ENCODE results near the gene KLK1. TPM values are rescaled to one million over a fixed set of nuclear protein-coding genes. Genes with fewer than 3 reads are reported as not detected.

The KLK1 gene
- total RNA-seq, 4 donors from 2014 or later = 0.82 TPM; not detected in 3

GRCh38 chr19:50854636-50855410 lies 31.2 kb upstream of the KLK1 start, which contains the start of gene KLK3:
KLK3 (plus strand) TSS chr19:50854915; CDS start chr19:50854956, 41 bp downstream.
- Histone ChIP-seq H3K4me3 (no peak within 1 kb of the TSS), H3K4me1 (no peaks in the 10 kb centered on the region), H3K27ac (no peak within 1 kb of the TSS), H3K36me3 (no peaks in the 10 kb centered on the region), H3K9me3 (no peaks in the 10 kb centered on the region), H3K27me3 (no peaks in the 10 kb centered on the region)
- intact Hi-C loops (cut with DNase I; ENCODE audit: low total_unique reads) = no loop called here
- TF ChIP-seq CTCF (IDR thresholded peaks at IDR 0.05) (no peak), POLR2A (IDR thresholded peaks at IDR 0.05) (no peak)
- DNase-seq = no peak

- H3K27me3 ChIP-seq = no peaks in the 10 kb centered on the region
- intact Hi-C loops (cut with DNase I; ENCODE audit: low total_unique reads) = no loop called here
- H3K4me1 ChIP-seq = no peaks in the 10 kb centered on the region
- no peak overlapping the region for H3K27ac ChIP-seq
- no peak overlapping the region for H3K4me3 ChIP-seq
- no peaks in the 10 kb centered on the region for H3K9me3 ChIP-seq
- DNase-seq = no peak
- no peak for TF ChIP-seq POLR2A (IDR thresholded peaks at IDR 0.05)
- TF ChIP-seq CTCF (IDR thresholded peaks at IDR 0.05) = no peak
- H3K36me3 ChIP-seq = no peaks in the 10 kb centered on the region
Observed at GRCh38 chr19:50851620-50852019, 28.0 kb upstream of the KLK1 start.

GRCh38 chr19:50850738-50851137 lies 27.2 kb upstream of the KLK1 start:
- no peak overlapping the region for H3K27ac ChIP-seq
- no peak for TF ChIP-seq CTCF (IDR thresholded peaks at IDR 0.05)
- TF ChIP-seq POLR2A (IDR thresholded peaks at IDR 0.05) = no peak
- H3K4me1 ChIP-seq = no peaks in the 10 kb centered on the region
- H3K27me3 ChIP-seq = no peaks in the 10 kb centered on the region
- intact Hi-C loops (cut with DNase I; ENCODE audit: low total_unique reads) = no loop called here
- H3K9me3 ChIP-seq = no peaks in the 10 kb centered on the region
- H3K36me3 ChIP-seq = no peaks in the 10 kb centered on the region
- H3K4me3 ChIP-seq = no peak overlapping the region
- DNase-seq = no peak

GRCh38 chr19:50844296-50844935 lies 20.8 kb upstream of the KLK1 start:
- no peaks in the 10 kb centered on the region for H3K36me3 ChIP-seq
- intact Hi-C loops (cut with DNase I; ENCODE audit: low total_unique reads) = no loop called here
- no peaks in the 10 kb centered on the region for H3K4me1 ChIP-seq
- no peaks in the 10 kb centered on the region for H3K27me3 ChIP-seq
- H3K4me3 ChIP-seq = no peak overlapping the region
- H3K9me3 ChIP-seq = peaks cover 0 to 14% of the 10 kb centered on the region in 2 donors
- TF ChIP-seq CTCF (IDR thresholded peaks at IDR 0.05) = no peak
- TF ChIP-seq POLR2A (IDR thresholded peaks at IDR 0.05) = no peak
- H3K27ac ChIP-seq = no peak overlapping the region
- DNase-seq = no peak

DNA sequence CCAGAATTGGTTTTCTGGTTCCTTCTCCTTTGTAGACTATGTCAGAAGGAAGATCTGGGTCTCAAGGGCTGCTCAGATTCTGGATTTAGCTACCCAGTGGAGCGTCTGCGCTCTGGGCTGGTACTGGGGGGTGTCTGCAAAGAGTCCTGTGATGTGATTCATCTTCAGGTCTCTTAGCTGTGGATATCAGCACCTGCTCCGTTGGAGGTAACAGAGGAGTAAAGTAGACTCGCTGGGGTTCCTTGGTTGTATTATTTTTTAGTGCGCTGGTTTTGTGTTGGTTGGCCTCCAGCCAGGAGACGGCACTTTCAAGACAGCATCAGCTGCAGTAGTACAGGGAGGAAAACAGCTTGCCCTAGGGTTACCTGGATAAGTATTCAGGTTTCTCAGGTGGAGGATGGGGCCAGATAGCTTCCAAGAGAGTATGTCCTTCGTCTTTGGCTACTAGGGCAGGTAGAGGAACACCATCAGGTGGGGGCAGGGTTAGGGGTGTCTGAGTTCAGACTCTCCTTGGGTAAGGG lies 20.2 kb upstream of the KLK1 start:
- intact Hi-C loops (cut with DNase I; ENCODE audit: low total_unique reads) = no loop called here
- TF ChIP-seq CTCF (IDR thresholded peaks at IDR 0.05) (no peak), POLR2A (IDR thresholded peaks at IDR 0.05) (no peak)
- Histone ChIP-seq H3K9me3 (peaks cover 0 to 14% of the 10 kb centered on the region in 2 donors), H3K27me3 (no peaks in the 10 kb centered on the region), H3K4me3 (no peak overlapping the region), H3K27ac (no peak overlapping the region), H3K4me1 (no peaks in the 10 kb centered on the region), H3K36me3 (no peaks in the 10 kb centered on the region)
- DNase-seq = no peak
